ENCODE results near the gene SACM1L. TPM values are rescaled to one million over a fixed set of nuclear protein-coding genes. Genes with fewer than 3 reads are reported as not detected.

SACM1L gene, protein sequence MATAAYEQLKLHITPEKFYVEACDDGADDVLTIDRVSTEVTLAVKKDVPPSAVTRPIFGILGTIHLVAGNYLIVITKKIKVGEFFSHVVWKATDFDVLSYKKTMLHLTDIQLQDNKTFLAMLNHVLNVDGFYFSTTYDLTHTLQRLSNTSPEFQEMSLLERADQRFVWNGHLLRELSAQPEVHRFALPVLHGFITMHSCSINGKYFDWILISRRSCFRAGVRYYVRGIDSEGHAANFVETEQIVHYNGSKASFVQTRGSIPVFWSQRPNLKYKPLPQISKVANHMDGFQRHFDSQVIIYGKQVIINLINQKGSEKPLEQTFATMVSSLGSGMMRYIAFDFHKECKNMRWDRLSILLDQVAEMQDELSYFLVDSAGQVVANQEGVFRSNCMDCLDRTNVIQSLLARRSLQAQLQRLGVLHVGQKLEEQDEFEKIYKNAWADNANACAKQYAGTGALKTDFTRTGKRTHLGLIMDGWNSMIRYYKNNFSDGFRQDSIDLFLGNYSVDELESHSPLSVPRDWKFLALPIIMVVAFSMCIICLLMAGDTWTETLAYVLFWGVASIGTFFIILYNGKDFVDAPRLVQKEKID
- 18.6 and 21.2 TPM in 2 replicates for total RNA-seq

DNA sequence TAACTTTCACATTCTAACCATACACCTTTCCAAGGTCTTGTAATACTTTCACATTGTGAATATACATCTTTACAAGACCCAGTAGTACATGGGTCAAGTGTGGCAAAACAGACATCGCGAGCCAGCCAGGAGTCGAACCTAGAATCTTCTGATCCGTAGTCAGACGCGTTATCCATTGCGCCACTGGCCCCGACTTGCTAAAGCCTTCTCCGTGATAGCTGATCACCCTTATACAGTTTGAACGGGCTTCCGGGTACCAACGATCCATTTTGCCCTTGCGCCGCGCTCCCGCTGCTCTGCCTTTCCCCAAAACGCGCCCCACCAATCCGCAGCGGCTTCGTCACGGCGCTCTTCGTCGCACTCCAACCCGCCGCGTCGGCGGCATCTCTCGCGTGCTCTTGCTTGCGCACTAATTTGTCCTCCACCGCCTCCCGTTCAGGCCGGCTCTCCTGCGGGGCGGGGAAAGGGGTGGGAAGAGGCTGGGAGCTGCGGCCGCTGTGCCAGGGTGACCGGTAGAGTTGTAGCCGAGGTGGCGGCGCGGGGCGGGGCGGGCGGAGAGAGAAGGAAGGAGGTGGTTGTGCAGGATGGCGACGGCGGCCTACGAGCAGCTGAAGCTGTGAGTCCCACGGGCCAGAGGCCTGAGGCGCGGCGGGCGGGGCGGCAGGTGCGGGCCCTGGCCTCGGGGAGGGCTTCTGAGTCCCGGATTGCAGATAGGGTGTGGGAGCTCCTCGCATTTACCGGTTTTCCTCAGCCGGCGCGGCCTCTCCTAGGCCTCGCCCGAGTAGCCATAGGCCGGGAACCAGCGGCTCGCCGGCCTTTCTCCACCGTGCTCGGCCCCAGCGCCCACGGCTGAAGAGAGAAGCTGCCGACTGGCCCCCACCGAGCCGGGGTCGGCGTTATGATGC lies at the start of gene SACM1L:
SACM1L (plus strand) TSS at position 515 of the 905 bp plus-strand sequence; CDS start at position 585, 70 bp downstream.

Other genes starting within 250 kb of the SACM1L start
- 13.2 and 14.3 TPM in 2 replicates for gene LIMD1, start 94.6 kb upstream of the SACM1L start, total RNA-seq
- gene SLC6A20, start 107.1 kb downstream of the SACM1L start, total RNA-seq, result not detected in 2 replicates
- gene LZTFL1, start 152.7 kb downstream of the SACM1L start, total RNA-seq, result 18.6 and 26.9 TPM in 2 replicates
- gene CCR9, start 197.1 kb downstream of the SACM1L start, total RNA-seq, result not detected in 2 replicates